ENCODE measurements around the gene EEF1AKMT3.

DNA sequence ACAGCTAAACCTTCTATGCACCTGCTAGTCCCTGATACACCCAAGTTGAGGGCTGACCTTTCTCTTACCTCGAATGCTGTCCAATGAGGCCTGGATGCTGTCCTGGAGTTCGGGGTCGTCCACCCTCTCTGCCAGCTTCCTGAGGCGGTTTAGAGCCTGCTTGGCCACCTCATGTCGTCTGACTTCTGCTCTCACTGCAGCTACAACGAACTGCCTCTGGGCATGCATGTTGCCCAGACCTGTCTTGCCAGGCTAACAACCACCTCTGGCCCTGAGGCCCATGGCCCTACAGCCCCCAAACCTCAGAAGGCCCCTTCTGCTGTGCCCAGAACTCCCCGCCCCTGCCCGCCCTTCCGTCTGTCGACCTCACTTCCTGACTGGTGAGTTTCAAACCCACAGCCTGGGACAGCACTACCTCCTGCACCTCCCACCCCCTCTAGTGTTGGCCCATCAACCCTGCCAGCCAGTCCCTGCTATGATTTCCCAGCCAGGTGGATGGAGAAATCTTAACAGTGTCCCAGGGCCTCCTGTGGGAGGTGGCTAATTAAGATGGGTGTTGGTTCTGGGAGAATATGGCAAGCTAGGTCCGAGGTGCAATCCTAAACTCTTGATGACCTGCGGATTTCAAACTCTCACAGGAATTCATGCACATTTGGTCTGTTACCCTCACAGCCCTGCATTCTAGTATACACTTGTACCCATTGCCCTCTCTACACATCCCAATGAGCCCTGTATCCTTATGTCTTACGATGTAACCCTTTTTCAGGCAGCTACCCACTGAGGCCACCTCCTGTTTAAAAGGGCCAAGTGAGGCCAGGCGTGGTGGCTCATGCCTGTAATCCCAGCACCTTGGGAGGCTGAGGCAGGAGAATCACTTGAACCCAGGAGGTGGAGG lies 30.3 kb upstream of the EEF1AKMT3 start:
- TF ChIP-seq EZH2 (IDR thresholded peaks at IDR 0.05; ENCODE audit: low read length, unreplicated experiment): no peak
- TF ChIP-seq, protein P1, sequence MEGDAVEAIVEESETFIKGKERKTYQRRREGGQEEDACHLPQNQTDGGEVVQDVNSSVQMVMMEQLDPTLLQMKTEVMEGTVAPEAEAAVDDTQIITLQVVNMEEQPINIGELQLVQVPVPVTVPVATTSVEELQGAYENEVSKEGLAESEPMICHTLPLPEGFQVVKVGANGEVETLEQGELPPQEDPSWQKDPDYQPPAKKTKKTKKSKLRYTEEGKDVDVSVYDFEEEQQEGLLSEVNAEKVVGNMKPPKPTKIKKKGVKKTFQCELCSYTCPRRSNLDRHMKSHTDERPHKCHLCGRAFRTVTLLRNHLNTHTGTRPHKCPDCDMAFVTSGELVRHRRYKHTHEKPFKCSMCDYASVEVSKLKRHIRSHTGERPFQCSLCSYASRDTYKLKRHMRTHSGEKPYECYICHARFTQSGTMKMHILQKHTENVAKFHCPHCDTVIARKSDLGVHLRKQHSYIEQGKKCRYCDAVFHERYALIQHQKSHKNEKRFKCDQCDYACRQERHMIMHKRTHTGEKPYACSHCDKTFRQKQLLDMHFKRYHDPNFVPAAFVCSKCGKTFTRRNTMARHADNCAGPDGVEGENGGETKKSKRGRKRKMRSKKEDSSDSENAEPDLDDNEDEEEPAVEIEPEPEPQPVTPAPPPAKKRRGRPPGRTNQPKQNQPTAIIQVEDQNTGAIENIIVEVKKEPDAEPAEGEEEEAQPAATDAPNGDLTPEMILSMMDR (conservative IDR thresholded peaks at IDR 0.05; ENCODE audit: low read depth, low read length): peak; percentile 20; the same call in 1 of the 2 replicates
- no peak for TF ChIP-seq EZH2phosphoT487 (IDR thresholded peaks at IDR 0.05; ENCODE audit: borderline replicate concordance, low read length)
